ENCODE data around the gene LRMDA.

The LRMDA gene

DNA sequence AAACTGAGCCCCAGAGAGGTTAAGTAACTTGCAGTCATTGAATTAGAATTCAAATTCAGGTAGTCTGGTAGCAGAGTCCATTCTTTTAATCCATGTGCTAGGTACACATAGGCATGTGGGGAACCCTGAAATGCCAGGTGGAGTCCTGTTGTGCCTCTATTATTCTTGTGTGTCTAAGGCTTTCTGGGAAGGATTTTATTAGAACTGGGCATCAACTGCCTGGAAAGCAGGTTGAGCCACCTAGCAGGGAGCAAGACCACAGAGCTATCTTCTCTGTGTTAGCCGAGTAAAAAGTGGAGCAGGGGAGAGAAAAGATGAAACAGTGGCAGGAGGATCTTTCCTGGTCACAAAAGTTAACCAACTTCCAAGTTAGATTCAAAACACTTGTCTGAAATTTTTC is 494.6 kb downstream of the LRMDA start:
- DNase-seq (ENCODE audit: low spot score) = no peak

DNA sequence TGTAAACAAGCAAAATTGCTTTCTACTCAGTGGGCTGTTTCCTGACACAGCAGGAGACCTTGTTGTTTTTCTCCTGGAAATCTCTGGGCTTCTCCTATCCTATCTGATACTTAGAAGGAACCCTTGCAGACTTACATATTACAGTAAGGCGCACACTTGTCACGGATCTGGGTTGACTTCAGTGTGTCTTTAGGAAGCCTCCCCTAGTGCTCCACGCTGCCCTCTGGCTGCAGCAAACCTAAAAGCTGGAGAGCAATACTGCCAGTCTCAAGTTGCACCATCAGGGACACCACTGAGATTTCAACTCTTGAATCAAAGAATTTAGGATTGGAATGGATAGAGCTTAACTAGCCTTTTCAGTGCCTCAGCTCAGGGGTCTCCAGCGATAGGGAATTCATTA is 495.3 kb downstream of the LRMDA start:
- DNase-seq (ENCODE audit: low spot score) = peak; percentile 48

DNA sequence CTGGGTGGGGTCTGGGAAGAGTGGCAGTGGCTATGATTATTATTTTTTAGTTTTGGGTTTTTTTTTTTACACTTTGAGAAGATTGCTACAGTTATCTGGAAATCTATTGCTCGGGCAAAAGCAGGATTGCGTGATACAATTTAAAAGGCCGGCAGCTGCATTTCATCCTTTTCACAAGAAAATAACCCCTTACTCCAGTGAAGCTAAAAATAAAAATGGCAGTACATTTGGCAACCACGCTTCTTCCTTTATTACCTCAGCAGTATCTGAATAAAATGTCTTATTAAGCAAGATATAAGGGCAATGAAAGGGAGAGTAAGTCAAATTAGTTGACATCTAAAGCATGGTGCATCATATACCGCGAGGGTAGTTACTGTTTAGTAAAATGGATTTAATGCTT is 496.8 kb downstream of the LRMDA start:
- DNase-seq (ENCODE audit: low spot score) = no peak

DNA sequence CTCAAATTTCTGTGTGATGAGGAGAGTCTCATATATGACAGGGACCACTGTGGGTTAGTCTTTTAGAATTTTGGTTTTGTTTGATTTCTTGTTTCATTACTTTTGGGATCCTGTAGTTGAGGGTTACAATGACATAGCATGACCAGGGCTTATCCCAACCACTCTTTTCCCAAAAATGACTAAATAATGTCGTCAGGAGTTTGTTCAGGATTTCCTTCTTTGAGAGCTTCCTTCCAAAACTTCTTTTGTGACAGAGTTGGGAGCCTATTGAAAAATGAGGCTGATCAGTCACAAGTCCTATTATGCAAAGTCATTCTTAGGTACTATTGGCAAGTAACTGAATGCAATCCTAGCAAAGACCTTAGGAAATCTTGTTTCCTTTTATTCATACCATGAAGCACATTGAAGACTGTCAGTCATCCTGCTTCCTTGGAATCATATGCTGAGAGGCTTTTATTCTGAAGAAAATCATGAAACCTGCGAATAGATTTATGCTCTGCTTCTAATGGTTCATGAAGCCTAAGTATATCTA is 498.3 kb downstream of the LRMDA start:
- DNase-seq (ENCODE audit: low spot score) = no peak

DNA sequence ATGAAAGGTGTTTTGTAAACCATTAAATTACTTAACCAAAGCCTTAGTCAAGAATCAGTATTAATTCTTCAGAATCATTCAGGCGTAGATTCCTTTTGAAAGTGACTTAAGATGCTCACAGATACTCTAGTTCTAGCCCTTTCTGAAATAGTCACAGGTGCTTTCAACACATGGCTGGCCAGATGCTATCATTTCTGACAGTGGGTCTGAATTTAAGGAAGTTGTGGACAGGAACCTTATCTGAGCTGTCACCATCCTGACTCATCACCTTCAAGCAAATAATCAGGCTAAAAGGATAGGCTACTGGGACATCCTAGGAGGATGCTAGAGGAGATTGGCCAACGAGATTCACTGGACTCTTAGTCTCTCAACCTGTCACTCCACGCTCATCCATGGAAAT is 501.5 kb downstream of the LRMDA start:
- DNase-seq (ENCODE audit: low spot score) = no peak

DNA sequence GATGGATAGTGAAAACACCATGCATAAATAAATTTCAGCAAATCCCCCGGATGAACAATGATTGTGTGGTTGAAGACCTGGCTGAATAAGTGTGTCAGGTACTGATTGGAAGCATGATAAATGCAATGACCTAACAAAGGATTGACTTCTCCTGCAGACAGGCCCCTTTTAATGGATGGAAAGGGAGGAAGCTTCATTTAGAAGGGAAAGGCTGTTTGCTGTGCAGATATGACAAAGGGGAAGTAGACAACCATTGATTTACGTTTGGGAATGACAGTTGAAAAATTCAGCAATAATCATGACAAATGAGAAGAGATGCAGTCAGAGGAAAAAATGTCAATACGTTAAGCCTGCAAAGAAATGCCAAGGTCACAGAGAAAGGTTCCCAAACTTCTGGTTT is 503.8 kb downstream of the LRMDA start:
- no peak for DNase-seq (ENCODE audit: low spot score)

DNA sequence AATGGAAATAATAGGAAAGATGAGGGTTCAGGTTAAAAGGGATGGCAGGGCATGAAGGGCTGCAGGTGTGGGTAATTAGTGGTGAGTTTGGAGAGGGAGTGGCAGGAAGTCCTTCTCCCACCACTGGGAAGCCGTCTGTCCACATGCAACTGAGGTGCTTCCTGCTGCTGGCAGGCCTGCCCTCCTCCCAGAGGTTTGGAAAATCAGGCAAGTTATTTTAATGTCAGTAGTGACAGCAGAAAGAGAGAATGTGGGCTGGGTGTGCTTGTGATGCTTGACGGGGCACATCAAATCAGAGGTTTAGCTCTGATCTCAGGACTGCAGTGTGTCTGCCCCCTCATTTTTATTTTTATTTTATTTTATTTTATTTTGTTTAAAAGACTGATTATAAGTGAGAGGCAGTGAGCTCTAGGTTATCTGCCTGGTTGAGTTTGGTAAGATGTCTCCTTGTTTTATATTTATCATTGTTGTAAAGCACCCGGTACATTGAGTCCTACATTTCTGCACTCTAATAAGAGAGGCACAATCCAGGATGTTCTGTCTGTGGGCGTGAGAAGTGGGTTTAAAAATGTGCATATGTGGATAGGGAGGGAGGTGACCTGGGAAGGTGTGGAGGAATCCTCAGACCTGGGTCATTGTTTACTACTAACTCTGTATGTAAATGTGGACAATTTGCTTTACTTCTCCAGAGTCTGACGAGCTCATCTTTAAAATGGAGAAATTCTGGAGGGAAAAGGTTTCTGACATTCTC is 504.4 kb downstream of the LRMDA start:
- DNase-seq (ENCODE audit: low spot score) = no peak

DNA sequence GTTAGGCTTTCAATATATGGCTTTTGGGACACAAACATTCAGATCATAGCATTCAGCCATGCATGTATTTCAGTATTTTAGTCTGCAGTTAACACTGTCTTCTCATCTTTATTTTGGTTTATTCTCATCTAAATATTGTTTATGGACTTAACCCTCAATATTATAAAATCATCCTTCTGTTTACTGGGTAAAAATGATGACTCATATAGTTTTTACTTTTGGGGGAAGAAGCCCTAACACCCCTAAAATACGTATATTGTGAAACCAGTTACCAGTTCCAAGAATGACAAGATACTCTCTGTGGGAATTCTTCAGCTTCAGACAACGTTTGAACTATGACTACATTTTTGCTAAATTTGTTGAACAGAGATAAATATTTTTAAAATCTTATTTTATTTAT is 505.4 kb downstream of the LRMDA start:
- DNase-seq (ENCODE audit: low spot score) = no peak

DNA sequence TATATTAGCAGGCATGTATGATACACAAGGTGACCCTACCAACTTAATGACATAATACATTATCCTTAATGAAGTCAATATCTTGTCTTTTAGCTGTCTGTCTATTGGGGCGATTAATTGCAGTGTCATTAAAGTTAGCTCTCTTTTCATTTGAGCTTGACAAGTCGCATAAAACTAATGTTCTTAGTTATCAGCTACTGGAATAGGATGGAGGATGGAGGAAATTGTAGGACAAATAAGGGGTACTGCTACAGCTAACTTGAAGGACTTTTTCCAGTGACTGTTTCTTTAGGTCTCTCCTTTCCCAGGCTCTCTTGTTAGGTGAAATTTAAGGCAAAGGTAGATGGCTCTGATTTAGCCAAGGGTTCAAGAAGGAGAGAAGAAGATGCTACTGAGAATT is 506.4 kb downstream of the LRMDA start:
- DNase-seq (ENCODE audit: low spot score) = no peak

DNA sequence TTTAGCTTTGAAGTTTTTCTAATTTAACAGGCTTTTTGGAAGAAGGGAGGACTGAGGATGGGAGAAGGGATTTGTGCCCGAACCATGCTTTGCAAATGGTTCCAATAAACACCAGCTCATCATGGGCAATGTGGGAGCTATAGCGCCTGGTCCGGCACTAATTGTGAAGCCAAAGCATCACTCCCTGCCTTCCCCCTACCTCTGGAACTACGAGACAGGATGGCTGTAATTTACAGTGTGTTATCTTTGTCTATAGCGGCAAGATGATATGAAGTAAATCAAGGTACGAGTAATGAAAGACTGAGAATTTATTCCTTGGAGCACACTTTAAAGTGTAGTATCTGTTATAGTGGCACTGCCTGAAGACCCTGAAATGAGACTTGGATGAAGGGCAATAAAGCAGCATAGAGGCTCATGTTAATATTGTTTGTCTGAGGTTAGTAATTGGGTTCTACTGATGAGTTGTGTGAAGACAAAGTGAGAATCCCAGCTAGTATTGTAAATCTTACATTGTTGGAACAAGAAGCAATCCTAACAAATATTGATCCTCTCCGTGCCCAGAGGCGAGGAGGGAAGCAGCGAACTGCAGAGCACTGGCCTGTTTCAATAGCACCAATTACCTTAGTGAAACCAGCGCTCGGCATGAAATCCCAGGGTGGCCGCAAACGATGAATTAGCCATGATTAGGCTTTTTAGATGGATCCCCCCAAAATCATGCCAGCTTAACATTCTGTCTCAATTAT is 507.1 kb downstream of the LRMDA start:
- DNase-seq (ENCODE audit: low spot score) = no peak

DNA sequence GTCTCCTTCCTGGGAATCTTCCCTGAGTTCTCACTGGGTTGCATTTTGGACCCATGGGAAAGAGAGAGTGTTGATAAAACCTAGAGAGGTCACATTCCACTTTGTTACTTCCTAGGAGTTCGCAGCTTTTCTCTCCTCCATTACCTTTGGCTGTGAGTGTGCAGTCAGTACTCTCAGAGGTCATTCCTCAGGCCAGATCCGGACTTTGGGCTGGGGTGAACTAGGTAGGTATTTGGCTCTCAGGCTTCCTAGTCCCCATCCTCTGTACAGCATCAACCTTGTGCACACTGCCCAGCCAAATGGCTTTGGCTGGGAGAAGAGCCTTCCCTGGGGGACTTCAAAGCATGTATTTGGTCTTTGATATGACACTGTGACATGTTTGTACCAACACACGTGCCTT is 508.1 kb downstream of the LRMDA start:
- no peak for DNase-seq (ENCODE audit: low spot score)

DNA sequence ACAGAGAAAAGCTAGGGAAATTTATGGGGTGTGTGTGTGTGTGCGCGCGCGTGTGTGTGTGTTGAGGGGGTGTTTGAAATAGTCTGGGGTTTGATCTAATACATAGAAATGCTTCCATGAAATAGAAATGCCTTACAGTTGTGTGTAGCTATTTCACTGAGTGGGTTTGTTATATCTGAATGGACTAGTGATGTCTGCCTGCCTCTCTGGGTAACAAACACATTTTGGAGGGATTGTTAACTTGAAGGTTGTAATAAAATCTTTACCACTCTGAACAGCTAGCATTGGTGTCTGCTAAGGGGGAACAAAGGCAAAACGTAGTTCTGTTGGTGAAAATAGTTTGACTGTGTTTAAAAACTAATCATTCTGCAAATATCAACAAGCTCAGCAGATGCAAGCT is 509.3 kb downstream of the LRMDA start:
- no peak for DNase-seq (ENCODE audit: low spot score)

DNA sequence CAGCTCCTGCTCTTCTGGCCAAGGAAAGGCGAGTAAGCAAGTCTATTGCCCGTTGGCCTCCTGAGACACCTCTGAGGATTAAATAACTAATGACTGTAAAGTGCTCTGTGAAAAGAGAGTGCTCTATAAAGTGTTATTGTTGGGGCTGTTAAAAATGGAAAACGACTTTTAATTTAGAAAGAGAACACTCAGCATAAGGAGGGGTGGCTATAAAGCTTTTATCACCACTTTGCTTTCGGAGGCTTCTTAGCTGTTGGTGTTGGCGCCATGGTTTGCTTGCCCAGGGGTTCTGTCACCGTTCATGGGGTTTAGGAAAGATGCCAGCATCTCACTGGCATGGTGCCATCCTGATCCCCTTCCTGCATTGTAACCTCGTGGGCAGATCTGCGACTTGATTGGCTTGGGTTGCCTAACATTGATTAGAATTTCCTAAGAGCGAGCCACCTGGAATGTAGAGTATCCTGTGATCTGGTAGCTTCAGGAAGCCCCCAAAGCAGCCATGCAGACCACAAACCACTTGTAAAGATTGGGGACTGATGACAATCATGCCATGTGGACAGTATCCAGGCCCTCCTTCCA is 509.9 kb downstream of the LRMDA start:
- no peak for DNase-seq (ENCODE audit: low spot score)

DNA sequence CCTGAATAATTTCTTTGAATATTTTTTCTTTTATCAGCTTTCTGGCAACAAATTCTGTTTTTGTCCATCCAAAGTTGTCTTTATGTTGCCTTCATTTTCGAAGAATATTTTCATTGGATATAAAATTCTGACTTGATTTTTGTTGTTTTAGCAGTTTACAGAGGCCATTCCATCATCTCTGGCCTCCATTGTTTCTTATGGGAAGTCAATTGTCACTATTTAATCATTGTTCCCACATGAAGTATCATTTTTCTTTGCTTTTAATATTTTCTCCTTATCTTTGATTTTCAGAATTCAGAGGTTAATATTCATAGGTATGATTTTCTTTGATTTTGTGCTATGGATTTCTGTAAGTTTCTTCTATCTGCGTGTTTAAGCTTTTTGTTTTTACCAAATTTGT is 512.6 kb downstream of the LRMDA start:
- no peak for DNase-seq (ENCODE audit: low spot score)

DNA sequence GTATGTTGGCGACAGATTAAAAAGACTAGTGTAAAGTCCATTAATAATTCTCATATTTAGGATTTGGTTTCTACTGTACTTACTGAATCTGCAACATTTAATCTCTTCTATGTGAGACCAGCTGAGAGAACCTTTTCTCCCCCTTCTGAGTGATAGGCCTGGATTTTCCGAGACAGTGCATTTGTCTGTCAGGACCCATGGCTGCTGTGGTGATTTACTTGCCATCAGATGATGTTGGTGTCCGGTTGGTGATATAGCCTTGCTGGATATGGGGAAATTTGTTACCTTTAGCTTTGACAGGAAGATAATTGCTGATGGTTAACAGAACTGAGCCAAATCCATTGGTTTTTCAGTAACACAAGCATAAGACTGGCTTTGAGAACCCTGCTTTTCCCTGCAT is 517.2 kb downstream of the LRMDA start:
- no peak for DNase-seq (ENCODE audit: low spot score)

DNA sequence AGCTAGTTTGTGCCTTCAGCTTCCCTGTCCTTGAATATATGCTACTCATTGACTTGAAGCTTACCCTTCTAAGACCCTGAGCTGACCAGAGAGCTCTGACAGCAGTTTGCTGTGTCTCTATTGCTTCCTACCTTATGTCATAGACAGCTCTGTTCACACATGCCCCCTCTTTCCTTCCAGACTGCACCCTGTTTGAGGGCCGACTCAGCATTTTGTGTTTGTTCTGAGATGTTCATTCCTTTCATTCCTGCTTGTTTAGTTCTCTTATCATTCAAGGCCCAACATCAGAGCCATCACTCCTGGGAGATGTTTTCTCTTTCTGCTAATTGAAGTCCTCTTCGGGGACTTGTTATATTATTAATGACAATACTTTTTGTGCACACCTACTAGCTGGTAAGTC is 518.9 kb downstream of the LRMDA start:
- DNase-seq (ENCODE audit: low spot score) = no peak

DNA sequence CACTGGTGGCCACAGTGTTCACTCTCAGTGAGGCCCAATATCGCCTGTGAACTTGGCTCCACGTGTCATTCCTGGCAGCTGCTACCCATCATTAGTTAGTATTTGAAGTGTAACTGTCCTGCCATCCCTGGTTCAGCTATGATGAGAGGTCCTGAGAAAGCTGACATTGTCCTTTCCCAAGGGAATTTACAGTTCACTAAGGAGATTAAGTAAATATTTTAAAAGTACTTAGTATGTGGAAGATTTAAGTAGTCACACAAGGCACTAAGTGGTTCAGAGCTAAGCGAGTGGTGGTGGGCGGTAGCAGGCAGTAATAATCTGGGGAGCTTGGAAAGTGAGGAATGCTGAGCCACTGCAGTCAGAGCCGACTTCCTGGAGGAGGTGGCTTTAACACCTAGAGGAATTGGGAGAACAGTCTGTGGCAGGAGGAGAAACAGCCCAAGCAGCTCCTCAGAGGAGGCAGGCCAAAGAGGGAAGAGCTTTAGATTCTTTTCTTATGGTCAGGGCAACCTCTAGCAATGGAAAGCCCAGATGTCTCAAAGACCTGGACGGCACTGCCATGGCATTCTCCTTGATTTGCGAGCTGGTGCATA is 519.7 kb downstream of the LRMDA start:
- no peak for DNase-seq (ENCODE audit: low spot score)

DNA sequence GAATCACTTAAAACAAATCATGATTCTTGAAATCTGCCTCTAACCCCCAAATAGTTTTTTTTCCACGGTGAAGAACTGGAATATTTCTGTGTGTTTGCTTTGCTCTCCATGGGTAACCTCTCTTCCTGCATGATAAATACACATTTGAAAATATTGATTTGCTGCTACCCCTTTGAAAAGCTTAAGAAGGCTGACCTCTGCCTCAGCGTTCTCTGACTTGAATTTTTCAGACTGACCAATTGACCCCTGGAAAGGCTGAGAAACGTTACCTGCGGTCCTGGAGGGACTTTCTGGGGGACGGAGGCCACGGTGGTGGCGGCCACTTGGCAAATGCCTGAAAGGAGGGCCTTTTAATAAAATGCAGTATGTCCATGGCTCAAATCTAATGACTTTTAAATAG is 520.2 kb downstream of the LRMDA start:
- no peak for DNase-seq (ENCODE audit: low spot score)

DNA sequence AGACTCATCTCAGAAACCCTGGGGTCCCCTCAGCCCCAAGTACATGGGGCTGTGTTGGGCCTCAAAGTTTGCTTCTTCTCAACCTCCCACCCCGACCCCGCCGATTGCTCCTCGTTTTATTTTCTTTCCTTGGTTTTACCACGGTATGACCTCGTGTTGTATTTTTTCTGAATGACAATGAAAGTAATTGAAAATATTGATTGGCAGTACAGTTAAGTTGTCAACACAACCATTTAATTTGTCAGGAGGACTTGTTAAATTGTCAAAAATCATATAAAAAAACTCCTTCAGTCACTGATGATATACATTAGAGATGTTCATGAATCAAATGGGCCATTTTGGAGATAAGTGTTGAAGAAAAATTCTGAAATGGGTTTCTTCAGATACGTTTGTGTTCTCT is 520.7 kb downstream of the LRMDA start:
- DNase-seq (ENCODE audit: low spot score) = no peak

DNA sequence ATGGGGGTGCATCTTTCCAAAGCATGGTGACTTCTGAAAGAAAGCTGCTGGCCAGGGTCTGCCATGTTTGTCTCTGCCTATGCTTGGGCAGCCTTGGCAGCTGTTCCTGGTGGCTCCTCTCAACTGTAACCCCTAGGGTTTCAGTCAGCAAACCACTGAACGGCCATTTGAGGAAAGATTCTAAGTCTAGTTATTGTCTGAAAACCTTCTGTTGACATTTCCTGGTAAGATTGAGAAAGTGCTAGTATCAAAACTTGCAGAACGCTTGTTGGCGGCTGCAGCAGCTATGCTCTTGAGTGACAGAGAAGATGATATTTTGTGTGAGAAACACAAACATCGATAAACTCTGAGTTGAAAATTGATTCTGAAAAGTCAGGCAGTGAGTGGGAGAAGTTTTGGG is 523.1 kb downstream of the LRMDA start:
- DNase-seq (ENCODE audit: low spot score) = no peak

DNA sequence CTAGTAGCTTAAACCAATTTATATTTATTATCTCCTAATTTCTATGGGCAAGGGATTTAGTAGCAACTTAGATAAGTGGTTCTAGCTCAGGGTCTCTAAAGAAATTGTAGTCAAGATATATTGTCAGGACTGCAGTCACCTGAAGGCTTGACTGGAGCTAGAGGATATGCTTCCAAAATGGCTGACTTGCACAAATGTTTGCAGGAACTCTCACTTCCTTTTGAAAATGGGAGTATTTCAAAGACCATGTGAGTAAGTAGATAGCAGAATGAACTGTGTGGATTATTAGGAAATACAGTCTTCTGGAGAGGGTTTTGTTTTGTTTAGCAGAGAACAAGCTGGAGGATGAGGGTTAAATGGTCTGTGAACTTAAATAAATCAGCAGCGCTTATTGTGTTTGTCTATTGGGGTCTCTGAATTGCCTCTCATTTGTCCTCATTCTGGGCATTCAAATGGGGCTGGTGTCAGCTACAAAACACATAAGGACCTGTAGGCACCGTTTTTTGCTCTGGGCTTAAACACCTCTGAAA is 524.6 kb downstream of the LRMDA start:
- no peak for DNase-seq (ENCODE audit: low spot score)

DNA sequence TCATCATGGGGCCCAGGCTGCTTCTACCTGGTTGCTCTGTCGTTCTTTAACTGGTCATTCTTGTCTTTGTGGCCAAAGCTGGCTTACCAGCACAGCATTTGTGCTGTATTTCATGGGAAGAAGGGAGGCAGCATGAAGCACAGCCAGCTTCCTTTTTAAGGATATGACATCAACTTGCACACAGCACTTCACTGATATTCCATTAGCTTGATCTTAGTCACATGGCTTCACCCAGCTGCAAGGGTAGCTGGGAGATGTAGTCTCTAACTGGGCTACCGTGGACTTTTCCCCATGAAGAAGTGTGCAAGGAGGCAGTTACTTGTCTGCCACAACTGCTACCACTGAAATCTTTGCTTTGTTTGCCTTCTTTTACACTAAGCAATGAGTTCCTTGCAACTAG is 525.2 kb downstream of the LRMDA start:
- peak; percentile 13 for DNase-seq (ENCODE audit: low spot score)

Data from iPS-NIHi11 (cell line).